IPS-15b (cell line): ENCODE data around the gene UST.
A peak's percentile ranks its signal among the peaks of the same experiment; 100 is the strongest.
"Not testable (repeated sequence)": the region's sequence is repeated elsewhere in the genome, so short reads cannot be mapped to it uniquely, and the experiment has no call there.

Experiments
- H3K27me3 ChIP-seq: one replicate; pipeline ENCODE4 v1.6.1; 2013; ENCODE audit warnings: low read length; ENCODE audit not compliant: control insufficient read depth, insufficient read depth
- H3K36me3 ChIP-seq: one replicate; pipeline ENCODE4 v1.6.1; 2013; ENCODE audit warnings: low read length; ENCODE audit not compliant: control insufficient read depth, insufficient read depth
- H3K4me1 ChIP-seq: one replicate; pipeline ENCODE4 v1.6.1; 2013; ENCODE audit warnings: mild to moderate bottlenecking, low read length; ENCODE audit not compliant: control insufficient read depth, insufficient read depth
- H3K4me3 ChIP-seq: one replicate; pipeline ENCODE4 v1.5.1; 2013; ENCODE audit warnings: low read depth, low read length
- H3K9ac ChIP-seq: one replicate; pipeline ENCODE4 v1.6.1; 2013; ENCODE audit warnings: low read depth, mild to moderate bottlenecking, low read length
- H3K9me3 ChIP-seq: one replicate; pipeline ENCODE4 v1.6.1; 2013; ENCODE audit warnings: mild to moderate bottlenecking, low read length; ENCODE audit not compliant: control insufficient read depth, insufficient read depth

The UST gene

DNA sequence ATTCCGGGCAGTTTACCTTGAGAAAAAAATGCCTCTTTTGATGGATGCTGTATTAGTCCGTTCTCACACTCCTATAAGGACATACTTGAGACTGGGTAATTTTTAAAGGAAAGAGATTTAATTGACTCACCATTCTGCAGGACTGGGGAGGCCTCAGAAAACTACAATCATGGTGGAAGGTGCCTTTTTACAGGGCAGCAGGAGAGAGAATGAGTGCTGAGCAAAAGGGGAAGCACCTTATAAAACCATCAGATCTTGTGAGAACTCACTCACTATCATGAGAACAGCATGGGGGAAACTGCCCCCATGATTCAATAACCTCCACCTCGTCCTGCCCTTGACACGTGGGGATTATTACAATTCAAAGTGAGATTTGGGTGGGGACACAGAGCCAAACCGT, 102.6 kb downstream of the UST start:
- H3K4me1 ChIP-seq = peaks cover 12% of the 10 kb centered on the region
- H3K9ac ChIP-seq, H3K4me3 ChIP-seq, H3K27me3 ChIP-seq, H3K36me3 ChIP-seq, H3K9me3 ChIP-seq: not testable (repeated sequence)

DNA sequence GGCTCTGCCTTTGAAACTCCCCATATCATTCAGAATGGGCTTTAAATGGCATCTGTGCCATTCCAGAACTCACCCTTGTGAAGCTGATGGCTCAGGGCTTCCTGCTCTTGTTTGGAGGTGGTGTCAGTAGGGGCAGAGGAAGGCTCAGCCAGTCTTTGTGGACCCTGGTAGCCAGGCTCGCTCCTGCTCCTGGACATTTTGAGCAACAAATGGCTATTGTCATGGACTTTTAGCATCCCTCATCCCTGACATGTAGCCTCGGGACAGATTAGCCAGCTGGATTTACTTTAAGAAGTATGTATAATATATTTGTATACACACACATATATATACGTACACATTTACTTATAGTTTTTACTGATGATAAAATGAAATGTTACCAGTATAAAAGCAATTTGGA, 104.1 kb downstream of the UST start:
- Histone ChIP-seq H3K9ac (no peak overlapping the region), H3K4me3 (no peak overlapping the region), H3K27me3 (no peaks in the 10 kb centered on the region), H3K4me1 (peaks cover 15% of the 10 kb centered on the region), H3K36me3 (no peaks in the 10 kb centered on the region), H3K9me3 (no peaks in the 10 kb centered on the region)

DNA sequence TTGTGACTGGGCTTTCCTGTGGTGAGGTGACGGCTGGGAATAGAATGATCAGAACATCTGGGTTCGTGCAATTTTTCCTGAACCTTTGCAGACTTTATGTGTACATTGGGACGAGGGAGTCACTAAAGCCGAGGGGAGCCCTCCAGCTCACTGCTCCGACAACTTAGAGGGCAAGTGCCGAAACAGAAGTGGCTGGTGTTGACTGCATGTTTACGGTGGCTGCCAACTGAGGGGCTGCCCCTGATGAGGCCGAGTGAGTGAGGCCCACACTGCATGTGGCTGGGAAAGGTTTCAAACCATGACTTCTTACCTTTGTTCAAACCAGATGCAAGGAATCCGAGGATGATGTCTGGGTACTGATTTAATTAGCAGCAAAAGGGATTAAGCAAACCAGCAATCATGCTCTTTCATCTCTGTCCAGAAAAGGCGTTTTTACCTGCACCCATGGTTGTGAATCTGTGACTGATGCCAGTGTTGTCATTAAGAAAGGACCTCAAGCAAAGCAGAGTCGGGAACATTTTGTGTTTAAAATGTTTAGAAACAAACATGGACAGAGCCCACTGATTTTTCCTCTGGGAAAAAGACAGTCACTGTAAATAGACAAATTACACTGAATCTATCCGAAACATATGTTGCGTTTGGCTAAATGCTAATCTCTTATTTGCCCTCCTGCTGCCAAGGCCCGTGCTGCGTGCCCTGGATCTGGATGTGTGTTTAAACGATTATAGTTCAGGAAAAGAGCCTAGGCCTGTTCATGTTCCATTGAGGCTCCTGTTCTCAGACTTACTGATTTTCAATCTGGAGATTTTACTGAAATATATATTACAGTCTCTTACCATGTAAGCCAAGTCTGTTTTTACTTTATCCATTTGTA, 105.1 kb downstream of the UST start:
- no peak overlapping the region for H3K4me3 ChIP-seq
- peaks cover 15% of the 10 kb centered on the region for H3K4me1 ChIP-seq
- H3K9ac ChIP-seq = no peak overlapping the region
- H3K36me3 ChIP-seq = no peaks in the 10 kb centered on the region
- H3K9me3 ChIP-seq = no peaks in the 10 kb centered on the region
- no peaks in the 10 kb centered on the region for H3K27me3 ChIP-seq

DNA sequence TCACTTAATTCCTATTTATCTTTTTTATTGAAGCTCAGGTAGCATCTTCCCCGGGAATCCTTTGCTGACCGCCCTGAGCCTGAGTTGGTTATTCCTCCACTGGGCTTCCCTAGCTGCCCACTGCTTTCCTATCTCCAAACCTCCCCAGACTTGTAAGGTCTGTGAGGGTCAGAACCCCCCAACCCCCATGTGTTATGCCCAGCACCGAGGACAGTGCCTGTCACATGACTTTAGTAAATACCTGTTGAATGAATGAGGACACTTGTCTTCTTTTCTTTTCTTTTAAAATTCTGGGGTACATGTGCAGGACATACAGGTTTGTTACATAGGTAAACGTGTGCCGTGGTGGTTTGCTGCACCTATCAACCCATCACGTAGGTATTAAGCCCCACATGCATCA, 105.9 kb downstream of the UST start:
- no peaks in the 10 kb centered on the region for H3K27me3 ChIP-seq
- no peak overlapping the region for H3K4me3 ChIP-seq
- H3K4me1 ChIP-seq = peaks cover 15% of the 10 kb centered on the region
- no peak overlapping the region for H3K9ac ChIP-seq
- no peaks in the 10 kb centered on the region for H3K36me3 ChIP-seq
- H3K9me3 ChIP-seq = no peaks in the 10 kb centered on the region

DNA sequence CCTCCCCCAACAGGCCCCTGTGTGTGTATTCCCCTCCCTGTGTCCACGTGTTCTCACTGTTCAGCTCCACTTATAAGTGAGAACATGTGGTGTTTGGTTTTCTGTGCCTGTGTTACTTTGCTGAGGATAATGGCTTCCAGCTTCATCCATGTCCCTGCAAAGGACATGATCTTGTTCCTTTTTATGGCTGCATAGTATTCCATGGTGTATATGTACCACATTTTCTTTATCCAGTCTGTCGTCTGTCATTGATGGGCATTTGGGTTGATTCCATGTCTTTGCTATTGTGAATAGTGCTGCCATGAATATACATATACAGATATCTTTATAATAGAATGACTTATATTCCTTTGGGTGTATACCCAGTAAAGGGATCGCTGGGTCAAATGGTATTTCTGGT, 106.3 kb downstream of the UST start:
- not testable (repeated sequence) for H3K36me3 ChIP-seq, H3K27me3 ChIP-seq, H3K9me3 ChIP-seq, H3K4me3 ChIP-seq, H3K9ac ChIP-seq
- peaks cover 15% of the 10 kb centered on the region for H3K4me1 ChIP-seq

DNA sequence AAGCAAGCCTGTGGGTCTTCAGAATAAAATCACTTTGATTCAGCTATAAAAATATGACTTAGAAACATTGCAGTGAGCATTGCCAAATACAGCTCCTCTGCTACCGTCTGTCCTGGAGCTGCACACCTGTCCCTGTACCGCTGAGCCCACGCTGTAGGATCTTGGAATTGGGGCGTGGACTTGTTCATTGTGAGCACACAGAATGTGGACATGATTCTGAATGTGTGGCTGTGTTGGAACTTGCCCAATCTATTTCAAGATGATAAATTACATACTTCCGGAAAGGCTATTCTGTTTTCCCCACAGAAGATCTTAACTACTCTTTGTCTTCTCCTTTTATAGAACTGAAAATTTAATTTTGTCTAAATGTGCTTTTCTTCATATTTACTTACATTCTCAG, 107.3 kb downstream of the UST start:
- Histone ChIP-seq H3K36me3 (no peaks in the 10 kb centered on the region), H3K4me3 (no peak overlapping the region), H3K4me1 (peaks cover 15% of the 10 kb centered on the region), H3K9ac (no peak overlapping the region), H3K27me3 (no peaks in the 10 kb centered on the region), H3K9me3 (no peaks in the 10 kb centered on the region)

DNA sequence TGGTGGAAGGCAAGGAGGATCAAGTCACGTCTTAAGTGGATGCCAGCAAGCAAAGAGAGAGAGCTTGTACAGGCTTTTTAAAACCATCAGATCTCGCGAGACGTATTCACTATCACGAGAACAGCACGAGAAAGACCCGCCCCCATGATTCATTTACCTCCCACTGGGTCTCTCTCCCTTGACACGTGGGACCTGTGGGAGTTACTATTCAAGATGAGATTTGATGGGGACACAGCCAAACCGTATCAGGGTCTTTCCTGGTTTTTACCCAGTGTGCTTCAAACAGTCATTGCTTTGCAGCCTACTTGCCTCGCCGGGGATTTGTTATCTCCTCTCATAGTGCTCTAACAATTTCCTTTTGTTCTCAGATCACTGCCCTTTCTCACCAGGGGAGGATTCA, 108.2 kb downstream of the UST start:
- H3K36me3 ChIP-seq = no peaks in the 10 kb centered on the region
- no peaks in the 10 kb centered on the region for H3K9me3 ChIP-seq
- H3K9ac ChIP-seq = no peak overlapping the region
- no peak overlapping the region for H3K4me3 ChIP-seq
- H3K27me3 ChIP-seq = no peaks in the 10 kb centered on the region
- peaks cover 15% of the 10 kb centered on the region for H3K4me1 ChIP-seq

DNA sequence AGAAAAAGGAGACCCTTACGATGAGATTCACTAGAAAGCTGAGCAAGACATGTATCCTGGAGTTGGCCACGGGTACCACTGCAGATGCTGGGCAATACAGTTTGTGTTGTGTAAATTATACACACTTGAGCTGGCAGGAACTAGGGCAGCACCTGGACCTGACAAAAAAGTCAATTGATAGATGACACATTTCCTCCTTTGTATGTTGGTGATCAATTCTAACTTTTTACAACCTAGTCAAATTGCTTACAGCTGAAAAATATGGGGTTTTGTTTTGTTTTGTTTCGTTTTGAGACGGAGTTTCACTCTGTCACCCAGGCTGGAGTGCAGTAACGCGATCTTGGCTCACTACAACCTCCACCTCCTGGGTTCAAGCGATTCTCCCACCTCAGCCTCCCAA, 108.9 kb downstream of the UST start:
- H3K36me3 ChIP-seq = no peaks in the 10 kb centered on the region
- no peaks in the 10 kb centered on the region for H3K9me3 ChIP-seq
- H3K9ac ChIP-seq = no peak overlapping the region
- H3K4me1 ChIP-seq = peaks cover 11% of the 10 kb centered on the region
- no peaks in the 10 kb centered on the region for H3K27me3 ChIP-seq
- H3K4me3 ChIP-seq = no peak overlapping the region

DNA sequence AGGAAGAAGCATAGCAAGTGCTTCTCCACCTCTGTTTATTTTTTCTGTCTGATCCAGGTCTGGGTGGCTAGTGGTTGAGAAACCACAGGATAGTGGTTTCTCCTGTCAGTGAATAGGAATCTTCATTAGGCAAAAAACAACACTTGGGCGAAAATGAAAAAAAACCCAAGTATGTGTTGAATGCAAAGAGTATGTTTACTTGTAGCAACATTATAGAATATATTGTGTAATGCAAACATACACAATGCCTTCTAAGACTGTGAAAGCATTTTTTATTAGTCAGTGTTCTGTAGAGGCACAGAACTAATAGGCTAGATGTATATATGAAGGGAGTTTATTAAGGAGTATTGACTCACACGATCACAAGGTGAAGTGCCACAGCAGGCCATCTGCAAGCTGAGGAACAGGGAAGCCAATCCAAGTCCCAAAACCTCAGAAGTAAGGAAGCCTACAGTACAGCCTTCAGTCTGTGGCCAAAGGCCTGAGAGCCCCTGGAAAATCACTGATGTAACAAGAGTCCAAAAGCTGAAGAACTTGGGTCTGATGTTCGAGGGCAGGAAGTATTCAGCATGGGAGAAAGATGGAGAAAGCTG, 111.1 kb downstream of the UST start:
- no peaks in the 10 kb centered on the region for H3K36me3 ChIP-seq
- peaks cover 3% of the 10 kb centered on the region for H3K4me1 ChIP-seq
- no peak overlapping the region for H3K4me3 ChIP-seq
- H3K27me3 ChIP-seq = no peaks in the 10 kb centered on the region
- no peaks in the 10 kb centered on the region for H3K9me3 ChIP-seq
- no peak overlapping the region for H3K9ac ChIP-seq

DNA sequence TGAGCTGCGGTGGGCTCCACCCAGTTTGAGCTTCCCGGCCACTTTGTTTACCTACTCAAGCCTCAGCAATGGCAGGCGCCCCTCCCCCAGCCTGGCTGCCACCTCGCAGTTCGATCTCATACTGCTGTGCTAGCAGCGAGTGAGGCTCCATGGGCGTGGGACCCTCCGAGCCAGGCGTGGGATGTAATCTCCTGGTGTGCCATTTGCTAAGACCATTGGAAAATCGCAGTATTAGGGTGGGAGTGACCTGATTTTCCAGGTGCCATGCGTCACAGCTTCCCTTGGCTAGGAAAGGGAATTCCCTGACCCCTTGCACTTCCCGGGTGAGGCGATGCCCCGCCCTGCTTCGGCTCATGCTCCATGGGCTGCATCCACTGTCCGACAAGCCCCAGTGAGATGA, 117.3 kb downstream of the UST start:
- not testable (repeated sequence) for H3K27me3 ChIP-seq, H3K9ac ChIP-seq
- peak overlapping the region; percentile 50 for H3K4me3 ChIP-seq

DNA sequence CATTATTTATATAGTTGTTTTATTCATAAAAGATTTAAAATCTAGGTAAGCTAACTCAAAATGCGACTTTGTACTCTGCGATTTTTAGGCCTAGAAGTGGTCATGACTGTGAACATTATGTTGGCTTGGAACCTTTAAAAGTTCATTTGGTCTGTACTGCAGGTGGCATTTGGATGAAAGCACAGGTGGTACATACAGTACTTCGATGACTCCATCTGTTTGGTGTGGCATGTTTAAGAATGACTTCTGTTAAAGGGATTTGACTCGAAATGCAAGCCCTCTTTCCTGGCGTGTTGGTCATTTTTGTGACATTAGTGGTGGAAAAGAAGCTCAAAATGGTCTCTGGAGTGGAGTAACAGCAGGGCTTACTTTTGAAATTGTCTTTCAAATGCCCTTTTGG, 118.1 kb downstream of the UST start:
- Histone ChIP-seq H3K4me3 (no peak overlapping the region), H3K9ac (no peak overlapping the region), H3K4me1 (peaks cover 24% of the 10 kb centered on the region), H3K27me3 (no peaks in the 10 kb centered on the region), H3K36me3 (no peaks in the 10 kb centered on the region), H3K9me3 (no peaks in the 10 kb centered on the region)

More for the DNA sequence above, 117.3 kb downstream of the UST start:
- H3K36me3 ChIP-seq, H3K9me3 ChIP-seq: not testable (repeated sequence)
- H3K4me1 ChIP-seq = peaks cover 24% of the 10 kb centered on the region

DNA sequence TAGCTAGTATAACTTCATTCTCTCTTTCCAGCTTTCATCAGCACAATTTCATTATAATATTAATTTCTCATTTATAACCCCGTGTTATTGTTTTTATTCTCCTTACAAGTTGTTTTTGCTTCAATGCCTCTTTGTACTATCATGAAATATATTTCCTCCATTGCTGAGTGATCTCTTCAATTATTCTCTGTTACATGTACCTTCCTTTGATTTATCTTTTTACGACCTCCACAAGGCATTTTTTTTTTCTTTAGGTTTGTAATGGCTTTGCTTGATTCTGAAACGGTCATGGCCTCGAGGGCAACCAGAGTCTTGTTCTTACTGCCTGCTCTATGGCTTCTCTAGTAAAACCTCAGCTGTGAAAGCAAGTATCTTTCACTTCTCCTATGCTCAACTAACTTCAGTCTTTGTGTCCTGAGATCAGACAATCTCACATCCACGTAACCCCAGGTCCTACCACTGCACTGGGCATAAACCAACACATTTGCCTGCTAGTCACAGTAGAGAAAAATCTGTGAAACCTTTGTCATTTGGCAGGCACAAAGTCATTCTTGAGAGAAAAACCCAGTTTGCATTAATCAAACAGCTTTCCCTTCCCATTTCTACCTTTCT, 119.9 kb downstream of the UST start:
- no peaks in the 10 kb centered on the region for H3K36me3 ChIP-seq
- peaks cover 24% of the 10 kb centered on the region for H3K4me1 ChIP-seq
- no peak overlapping the region for H3K4me3 ChIP-seq
- no peak overlapping the region for H3K9ac ChIP-seq
- no peaks in the 10 kb centered on the region for H3K27me3 ChIP-seq
- H3K9me3 ChIP-seq = no peaks in the 10 kb centered on the region
